SH-SY5Y (cell line): ENCODE data around the gene KPNA1.

ENCODE experiments used
- GATA2 ChIP-seq: IDR thresholded peaks from 2 replicates; pipeline ENCODE4 v1.6.1; 2011; ENCODE audit warnings: mild to moderate bottlenecking, low read depth, low read length
- GATA3 ChIP-seq: IDR thresholded peaks from 2 replicates; pipeline ENCODE4 v1.6.1; 2011; ENCODE audit warnings: low read depth, mild to moderate bottlenecking, low read length, moderate library complexity

Gene KPNA1

GRCh38 chr3:122468896-122469533 is 45.7 kb downstream of the KPNA1 start:
- no peak for TF ChIP-seq GATA2

- TF ChIP-seq GATA3 = no peak
- TF ChIP-seq GATA2 = no peak
These were observed 48.0 kb downstream of the KPNA1 start for GRCh38 chr3:122466701-122467240.

GRCh38 chr3:122464659-122465058 is 50.1 kb downstream of the KPNA1 start:
- TF ChIP-seq GATA3 (no peak), GATA2 (no peak)

GRCh38 chr3:122462406-122462805 is 52.3 kb downstream of the KPNA1 start:
- TF ChIP-seq GATA3 (no peak), GATA2 (no peak)

GRCh38 chr3:122461806-122462205 is 52.9 kb downstream of the KPNA1 start:
- TF ChIP-seq GATA3 (no peak), GATA2 (no peak)

GRCh38 chr3:122458992-122459391 is 55.7 kb downstream of the KPNA1 start:
- TF ChIP-seq GATA2 = no peak
- TF ChIP-seq GATA3 = no peak

- TF ChIP-seq GATA2 = no peak
- no peak for TF ChIP-seq GATA3
These were observed 57.0 kb downstream of the KPNA1 start for GRCh38 chr3:122457706-122458105.

GRCh38 chr3:122456074-122456473 is 58.7 kb downstream of the KPNA1 start:
- TF ChIP-seq GATA3 (no peak), GATA2 (no peak)

- TF ChIP-seq GATA2 (no peak), GATA3 (no peak)
These were observed 63.4 kb downstream of the KPNA1 start for GRCh38 chr3:122451371-122451770.

- peak; percentile 49 for TF ChIP-seq GATA2
These were observed 70.8 kb downstream of the KPNA1 start for GRCh38 chr3:122443762-122444490.

GRCh38 chr3:122443090-122443489 is 71.6 kb downstream of the KPNA1 start:
- TF ChIP-seq GATA2 (no peak), GATA3 (no peak)

GRCh38 chr3:122435950-122436349 is 78.8 kb downstream of the KPNA1 start:
- TF ChIP-seq GATA3 = no peak
- no peak for TF ChIP-seq GATA2

GRCh38 chr3:122430371-122430770 is 84.4 kb downstream of the KPNA1 start:
- no peak for TF ChIP-seq GATA3
- no peak for TF ChIP-seq GATA2

- TF ChIP-seq GATA3 (no peak), GATA2 (no peak)
These were observed 86.8 kb downstream of the KPNA1 start for GRCh38 chr3:122427857-122428471.

- TF ChIP-seq GATA2 (no peak), GATA3 (no peak)
These were observed 92.9 kb downstream of the KPNA1 start for GRCh38 chr3:122421836-122422235.
